HG03097 (cell line): ENCODE measurements around the gene ZBTB7C.

ENCODE experiments used
- ATAC-seq: cut with Tn5 transposase; IDR thresholded peaks from one replicate; pipeline ENCODE4 v1.9.1; 2021; ENCODE audit not compliant: unreplicated experiment, low FRiP score

Gene ZBTB7C

DNA sequence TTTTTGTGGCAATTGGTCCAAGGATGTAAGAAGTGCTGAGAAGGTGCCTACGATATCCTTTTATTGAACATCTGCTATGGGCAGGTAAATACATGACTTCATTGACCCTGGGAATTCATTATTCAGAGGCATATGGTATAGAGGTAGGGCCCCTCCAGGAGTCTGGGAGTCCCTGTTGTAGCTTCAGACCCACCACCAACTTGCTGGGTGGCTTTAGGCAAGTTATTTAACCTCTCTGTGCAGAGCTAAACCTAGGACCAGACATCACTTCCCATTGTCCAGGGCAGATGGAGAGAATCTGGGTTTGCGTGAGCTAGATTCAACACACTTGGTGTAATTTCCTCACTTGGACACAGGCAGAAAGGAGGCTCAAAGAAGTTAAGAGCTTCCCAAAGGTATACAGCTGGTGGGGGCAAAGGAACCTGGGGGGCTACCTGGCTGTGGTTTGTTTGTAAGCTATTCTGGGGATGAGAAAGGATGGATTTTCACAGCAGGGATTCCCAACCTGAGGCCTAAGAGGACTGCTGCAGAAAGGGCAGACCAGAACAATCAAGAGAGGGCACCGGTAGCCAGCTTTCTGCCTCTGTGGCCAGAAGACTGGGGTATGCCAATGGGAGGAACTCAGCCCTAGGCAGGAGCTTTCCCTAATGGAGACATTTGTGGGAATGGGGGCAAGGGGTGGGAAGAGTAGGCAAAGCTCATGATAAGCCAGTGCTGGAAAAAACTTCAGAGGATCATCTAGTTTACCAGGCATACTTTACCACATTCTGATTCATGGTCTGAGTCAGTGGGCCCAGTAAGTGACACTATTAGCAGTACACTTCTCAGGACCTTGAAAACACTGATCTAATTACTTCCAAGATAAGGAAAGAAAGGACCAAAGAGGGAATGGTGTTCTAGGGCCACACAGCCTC lies 376.1 kb downstream of the ZBTB7C start:
- ATAC-seq = no peak

DNA sequence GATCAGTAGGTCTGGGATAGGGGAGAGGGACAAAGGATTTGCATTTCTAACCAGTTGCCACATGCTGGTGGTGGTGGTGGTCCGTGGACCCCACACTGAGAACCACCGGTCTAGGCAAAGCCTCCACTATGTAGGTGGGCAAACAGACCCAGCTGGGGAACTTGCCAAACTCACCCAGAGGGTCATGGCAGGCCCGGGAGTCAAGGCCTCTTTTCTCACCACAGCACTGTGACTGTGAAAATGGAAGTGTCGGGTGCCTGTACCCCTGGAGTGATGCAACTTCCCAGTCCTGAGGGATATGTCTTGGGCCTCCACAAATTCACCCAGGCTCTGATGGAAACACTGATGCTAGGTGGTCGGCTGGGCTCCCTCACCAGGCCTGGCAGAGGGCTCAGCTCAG lies 377.5 kb downstream of the ZBTB7C start:
- no peak for ATAC-seq

DNA sequence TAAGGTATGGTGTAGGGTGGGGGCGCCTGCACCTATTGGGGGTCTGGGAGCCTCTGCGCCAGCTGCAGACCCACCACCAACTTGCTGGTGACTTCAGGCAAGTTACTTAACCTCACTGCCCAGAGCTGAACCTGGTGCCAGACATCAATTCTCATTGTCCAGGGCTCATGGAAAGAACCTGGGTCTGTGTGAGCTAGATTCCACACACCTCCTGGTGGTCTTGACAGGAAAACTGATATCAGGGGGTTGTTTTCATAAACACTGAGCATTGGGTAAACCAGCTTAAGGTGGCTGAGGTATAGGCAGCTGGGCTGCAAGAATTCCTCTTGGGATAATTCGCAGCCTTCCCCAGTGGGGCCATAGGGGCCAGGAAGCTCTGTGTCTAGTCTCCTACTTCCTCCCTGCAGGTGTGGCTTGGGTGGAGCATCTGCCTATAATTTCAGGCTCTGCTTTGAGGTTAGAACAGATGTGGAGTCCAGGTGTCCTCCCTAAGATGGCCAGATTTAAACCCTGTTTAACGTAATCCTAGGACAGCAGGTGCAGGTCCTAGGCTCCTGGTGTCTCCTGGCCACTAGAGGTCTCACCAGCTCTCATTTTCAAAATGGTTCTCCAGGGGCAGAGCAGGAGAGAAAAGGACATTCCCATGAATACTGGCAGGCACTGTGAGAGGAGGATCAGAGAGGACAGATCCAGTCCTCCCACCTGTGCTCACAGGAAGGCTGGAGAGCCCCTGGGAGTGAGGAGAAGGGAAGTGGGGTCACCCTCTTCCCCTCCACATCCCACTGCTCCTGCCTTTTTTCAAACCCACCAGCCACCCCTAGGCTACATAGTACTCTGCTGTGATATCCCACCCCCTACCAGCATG lies 378.3 kb downstream of the ZBTB7C start:
- ATAC-seq = no peak

DNA sequence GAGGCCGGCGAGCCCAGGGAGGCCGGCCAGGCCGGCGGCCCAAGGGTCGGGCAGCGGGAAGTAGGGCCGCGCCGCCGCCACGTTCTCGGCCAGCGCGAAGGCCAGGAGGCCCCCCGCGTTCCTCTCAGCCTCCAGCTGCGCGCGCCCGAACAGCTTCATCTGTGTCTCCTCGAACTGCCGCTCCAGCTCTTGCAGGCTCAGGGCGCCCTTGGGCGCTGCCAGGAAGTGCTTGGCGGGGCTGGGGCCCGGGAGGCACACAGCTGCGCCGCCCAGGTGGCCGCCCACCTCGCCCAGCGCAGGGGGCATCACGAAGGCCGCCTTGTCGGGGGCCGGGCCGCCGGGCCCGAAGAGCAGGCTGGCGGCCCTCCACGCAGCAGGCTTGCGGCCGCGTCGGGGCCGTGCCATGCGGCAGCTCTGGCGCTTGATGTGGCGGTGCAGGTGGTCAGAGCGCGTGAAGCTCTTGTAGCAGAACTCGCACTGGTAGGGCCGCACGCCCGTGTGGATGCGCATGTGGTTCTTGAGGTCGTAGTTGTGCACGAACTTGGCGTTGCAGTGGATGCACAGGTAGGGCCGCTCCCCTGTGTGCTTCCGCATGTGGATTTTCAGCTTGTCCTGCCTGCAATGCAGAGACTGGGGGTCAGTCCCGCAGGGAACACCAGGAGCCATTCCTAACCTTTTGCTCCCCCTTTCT lies 379.7 kb downstream of the ZBTB7C start:
- no peak for ATAC-seq

DNA sequence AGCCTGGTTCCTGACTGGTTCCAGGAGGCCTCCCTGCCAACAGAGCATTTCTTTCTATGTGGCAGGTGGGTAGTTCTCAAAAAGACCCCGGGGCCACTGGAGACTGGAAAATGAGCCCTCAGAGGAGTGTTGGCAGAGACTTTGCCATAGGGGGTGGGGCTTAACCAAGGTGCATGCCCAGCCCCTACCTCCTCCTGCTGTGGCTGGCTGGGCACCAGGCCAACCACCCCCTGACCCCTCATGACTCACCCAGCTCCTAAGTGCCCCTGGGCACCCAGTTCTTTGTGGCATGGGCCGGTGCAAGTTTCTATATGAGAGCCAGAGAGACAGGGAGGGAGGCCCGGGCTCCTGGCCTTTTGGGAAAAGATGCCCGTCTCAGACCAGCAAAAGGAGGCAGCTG lies 380.5 kb downstream of the ZBTB7C start:
- ATAC-seq = no peak

DNA sequence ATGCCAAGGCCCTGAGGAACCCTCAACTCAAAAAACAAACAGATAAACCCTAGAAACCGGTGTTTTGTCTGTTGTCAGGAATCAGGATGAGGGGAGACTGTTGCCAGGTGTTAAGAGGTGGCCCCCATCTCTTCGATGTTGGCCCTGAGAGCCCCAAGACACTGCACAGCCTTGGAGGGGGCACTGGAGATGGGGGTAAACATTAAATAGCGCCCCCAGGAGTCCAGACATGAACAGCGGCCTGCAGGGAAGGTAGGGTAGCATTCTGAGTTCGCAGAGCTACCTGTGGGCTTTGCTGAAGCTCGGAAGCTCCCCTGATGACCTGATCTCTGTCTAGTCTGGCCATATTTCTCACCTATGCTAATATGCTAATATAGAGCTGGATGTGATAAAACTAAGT lies 381.1 kb downstream of the ZBTB7C start:
- ATAC-seq = no peak

DNA sequence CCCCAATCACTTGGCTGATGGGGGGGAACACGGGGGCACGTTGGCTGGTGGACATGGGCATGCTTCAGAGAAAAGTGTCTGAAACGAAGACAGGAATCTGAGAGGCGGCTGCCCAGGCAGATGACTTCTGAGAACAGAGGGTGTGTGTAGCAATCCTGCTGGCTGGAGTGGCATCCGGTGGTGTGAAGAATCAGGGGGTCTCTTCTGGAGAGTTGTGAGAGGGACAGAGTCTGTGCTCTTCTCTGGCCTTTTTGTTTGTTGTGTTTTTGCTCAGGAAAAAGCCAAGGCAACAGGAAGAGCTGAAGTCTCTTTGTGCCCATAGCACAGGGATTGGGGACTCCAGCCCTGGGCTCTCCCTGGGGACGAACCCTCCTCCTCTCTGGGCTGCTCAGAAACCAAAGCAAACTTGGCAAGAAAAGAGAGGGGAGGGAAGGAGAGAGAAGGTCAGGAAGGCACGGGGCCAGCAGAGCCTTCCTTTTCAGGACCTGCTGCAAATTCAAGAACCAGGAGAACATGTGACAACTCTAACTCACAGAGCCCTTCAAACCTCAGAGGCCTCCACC lies 381.7 kb downstream of the ZBTB7C start:
- no peak for ATAC-seq

DNA sequence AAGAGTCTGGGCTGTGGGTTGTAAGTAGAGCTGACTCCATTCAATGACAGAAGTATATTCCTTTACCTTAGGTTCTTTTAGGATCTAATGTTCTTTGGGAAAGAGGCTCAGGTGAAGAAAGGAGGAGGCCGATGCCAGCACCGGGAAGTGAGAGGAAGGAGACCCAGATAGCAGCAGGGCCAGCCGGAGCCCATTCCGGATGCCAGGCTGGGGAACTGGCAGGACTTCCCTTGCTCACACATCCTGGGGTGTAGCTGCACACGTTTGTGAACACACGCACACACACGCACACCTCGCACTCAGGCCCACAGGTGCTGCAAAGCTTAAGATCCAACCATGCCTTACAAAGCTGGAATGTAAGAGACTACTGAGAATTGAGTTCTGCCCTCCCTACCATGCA lies 383.0 kb downstream of the ZBTB7C start:
- no peak for ATAC-seq

DNA sequence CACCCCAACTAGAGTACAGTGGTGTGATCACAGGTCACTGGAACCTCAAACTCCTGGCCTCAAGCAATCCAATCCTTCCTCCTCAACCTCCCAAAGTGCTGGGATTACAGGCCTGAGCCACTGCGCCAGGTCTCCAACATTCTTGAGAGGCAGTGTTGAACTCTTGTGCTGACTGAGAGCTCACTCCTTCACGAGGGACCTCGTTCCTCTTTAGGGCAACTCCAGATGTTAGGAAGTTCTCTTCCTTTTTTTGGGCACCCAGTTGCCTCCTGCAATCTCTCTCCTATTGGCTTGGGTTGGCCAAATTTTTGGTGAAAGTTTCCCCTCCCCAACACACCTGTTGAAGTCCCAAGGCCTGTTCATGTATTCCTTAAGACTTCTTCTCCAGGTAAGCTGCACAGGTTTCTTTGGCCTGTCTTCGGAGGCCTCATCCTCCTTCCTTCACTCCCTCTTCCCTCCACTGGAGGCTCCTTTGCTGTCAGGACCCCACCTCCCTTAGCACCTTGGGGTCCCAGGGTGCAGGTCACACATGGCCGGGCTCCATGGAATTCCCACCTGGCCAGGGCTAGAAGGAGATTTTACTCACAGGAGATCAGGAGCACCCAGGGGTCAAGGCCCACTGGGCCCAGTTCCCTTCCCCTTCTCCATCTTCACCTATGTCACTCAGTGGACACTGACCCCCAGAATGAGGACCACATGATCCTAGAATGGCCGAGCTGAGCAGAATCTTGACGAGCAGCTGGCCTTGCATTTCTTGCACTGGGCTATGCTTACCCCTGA lies 384.1 kb downstream of the ZBTB7C start:
- no peak for ATAC-seq

DNA sequence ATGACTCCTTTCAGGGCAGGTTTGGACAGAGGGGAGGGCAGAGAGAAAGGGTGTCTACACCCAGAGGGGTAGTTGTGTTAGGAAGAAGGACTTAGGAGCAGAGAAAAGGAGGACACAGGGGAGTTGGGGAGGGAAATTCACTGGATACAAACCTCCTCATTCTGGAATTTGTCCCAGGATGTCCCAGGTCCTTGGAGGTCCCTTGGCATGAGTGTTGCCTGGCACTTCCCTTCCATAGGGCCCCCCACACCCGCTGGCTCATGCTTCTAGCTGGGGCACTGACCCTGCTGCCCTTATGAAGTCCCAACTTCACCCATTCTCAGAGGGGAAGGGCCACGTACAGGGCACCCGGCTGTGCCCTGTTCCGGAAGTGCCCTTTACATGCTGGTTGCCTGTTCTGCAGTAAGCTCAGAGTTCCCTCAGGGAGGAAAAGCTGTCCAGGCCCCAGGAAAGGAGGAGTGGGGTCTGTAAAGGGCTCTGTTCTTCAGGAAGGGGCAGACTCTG lies 385.1 kb downstream of the ZBTB7C start:
- no peak for ATAC-seq

DNA sequence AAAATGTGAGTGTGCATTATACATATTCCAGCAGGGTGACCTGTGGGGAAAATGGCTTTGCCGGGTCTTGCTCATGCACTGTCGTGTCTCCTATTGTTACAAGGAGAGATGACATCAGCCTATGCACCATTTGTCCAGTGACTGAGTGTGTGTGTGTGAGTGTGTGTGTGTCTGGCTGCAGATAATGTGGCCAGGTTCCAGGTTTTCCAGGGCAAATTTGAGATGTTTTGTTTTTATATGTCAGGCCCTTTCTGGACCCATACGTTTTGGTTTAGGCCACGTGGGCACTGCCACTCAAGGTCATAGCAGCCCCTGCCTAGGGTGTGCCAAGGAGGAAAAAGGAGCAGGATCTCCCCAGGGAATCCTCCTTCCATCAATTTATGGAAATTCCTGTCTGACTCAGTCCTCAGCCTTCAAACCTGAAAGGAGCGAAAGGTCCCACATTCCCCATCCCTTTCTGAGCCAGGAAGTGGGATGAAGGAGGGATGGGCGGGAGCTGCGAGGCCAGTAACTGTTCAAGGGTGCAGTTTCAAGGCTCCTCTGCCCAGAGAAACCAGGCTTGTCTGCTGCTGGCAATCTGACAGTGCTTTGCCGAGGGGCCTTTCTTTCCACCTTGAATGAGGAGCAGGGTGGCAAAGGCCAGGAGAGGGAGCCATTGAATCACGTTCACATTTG lies 385.7 kb downstream of the ZBTB7C start:
- ATAC-seq = no peak

DNA sequence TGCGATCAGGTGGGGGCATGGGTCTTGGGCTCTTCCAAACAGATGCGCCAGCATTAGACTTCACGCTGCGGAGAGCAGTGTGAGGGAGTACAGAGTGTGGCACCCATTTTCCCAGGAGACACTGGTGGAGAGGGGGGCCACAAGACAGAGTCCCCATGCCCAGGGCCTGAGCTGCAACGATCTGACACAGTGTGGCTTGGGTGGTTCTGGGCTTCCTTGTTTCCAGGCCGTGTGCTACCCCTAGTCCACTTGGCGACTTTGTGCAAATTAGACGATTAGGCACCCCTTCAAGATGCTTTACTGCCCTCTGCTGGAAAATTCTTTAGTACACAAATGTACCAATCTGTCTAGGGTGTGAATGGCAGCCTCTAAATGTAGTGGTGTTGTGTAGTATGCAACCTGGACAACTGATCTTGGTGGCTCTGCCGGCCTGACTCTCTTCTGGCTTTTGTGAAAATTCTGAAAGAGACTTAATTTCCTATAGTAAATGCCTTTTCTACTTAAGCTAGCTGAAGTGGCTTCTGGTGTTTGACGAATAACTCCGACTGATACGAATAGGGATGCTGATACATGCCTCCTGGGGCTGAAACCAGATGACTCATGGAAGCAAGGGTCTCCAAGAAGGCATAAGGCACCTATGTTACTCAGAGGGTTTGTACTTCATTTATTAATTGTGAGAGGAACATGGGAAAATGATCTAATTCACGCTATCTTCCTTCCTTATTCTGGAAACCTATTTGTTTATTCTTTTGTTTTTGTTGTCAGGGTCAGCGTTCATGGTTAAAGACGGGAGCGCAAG lies 386.5 kb downstream of the ZBTB7C start:
- ATAC-seq = no peak

DNA sequence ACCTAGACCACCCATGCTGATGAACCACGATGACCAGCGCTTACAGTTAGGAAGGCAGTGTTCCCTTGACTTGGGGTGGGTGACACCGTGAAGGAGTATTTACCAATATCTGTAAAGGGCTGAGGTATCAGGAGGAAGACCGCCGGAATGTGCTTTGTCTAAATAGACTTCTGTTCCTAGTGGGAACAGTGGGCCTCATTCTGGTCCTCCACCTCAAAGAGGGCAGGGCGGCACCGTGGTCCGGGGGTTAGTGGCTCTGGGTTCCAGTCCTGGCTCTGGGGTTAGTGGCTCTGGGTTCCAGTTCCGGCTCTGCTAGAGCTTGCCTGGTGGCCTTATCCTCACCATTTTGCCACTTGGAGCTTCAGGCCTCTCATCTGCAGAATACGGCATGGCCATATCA lies 387.2 kb downstream of the ZBTB7C start:
- ATAC-seq = no peak

DNA sequence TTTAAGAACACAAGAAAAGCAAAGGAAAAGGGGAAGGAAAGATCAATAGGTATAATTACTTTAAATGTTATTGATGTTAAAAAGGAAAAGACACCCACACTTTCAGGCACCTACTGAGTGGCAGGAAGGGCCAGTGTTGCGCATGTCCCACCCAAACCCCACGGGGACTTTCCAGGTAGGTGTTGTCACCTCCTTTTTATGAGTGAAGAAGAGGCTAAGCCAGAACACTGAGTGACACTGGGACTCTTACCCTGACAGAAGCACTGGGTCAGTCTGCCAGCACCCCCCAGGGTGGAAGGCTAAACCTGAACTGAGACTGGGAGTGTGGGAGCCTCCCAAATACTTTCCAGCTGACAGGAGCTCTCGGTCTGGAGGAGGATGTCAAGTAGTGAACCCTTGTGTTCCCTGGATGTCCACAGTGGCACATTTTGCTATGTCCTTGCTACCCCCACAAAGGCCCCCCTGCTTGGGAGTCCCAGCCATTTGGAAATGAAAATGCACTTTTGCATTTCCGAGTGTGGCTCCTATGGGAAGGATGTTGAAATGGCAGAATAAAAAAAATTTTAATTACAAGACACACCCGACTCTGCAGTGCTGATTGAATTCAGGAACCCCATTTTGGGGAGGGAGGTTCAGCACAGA lies 387.8 kb downstream of the ZBTB7C start:
- ATAC-seq = no peak

DNA sequence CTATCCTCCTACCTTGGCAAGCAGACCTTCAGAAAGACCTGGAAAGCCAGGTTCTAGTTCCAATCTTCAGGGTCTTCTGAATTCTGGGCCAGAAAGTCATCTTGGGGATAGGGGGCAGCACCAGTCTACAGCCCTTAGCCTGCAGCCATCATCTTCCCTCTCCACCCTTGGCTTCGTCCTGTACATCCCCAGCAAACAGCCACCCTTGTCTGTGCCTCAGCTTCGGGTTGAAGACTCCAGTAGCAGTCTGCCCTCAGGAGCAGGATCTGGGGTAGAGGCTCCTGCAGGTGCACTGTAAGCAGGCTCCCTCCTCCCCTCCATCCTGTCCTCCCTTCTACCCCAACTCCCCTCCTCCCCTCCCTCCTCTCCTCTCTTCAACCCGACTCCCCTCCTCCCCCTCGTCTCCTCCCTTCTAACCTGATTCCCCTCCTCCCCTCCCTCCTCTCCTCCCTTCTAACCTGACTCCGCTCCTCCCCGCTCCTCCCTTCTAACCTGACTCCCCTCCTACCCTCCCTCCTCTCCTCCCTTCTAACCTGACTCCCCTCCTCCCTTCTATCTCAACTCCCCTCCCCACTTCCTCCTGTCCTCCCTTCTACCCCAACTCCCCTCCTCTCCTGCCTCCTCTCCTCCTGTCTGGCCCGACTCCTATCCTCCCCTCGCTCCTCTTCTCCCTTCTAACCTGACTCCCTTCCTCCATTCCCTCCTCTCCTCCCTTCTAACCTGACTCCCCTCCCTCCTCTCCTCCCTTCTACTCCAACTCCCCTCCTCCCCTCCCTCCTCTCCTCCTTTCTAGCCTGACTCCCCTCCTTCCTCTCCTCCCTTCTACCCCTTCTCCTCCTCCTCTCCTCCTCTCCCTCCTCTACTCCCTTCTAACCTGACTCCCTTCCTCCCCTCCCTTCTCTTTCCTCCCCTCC lies 388.6 kb downstream of the ZBTB7C start:
- no peak for ATAC-seq

DNA sequence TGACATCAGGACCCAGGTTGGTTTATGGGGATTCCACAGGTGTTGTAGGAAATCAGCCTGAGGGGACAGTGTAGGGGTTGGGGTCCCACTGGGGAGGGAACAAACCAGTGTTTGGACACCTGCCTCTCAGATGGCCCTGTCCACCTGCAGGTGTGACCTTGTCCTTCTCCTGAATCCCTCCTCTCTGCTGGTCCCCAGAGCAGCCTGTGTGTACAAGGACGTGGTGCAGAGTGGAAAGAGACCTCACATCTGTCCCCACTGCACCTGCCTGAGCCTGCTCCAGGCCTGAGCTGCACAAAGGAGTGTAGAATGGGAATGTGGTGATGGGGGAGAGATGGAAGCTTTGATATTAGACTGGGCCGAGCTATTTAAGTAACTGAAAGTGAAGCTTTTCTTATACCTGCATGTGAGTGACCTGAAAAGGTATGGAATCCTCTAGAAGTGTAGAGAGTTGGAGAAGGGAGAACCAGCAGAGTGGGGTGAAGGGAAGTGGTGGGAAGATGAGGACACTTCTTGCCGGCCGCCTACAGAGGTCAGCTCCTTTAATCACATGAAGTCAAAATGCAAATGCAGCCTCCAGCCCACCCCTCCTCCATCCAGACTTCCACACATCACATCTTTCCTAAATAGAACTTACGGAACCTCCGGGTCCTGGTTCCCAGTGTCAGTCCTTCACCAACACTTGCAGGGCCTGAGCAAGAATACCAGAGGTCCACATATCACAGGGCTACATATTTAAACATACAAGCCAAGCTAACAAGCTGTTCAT lies 389.4 kb downstream of the ZBTB7C start:
- ATAC-seq = no peak
